Cardiac muscle cell (in vitro differentiated cells and primary cell): ENCODE measurements around the gene MADD. TPM values are rescaled to one million over a fixed set of nuclear protein-coding genes. Genes with fewer than 3 reads are reported as not detected.

Experiments
- DNase-seq, 2 donors: peaks; one replicate each; pipeline versions ENCODE4 v3.0.0 to v3.0.0-alpha.2; 2010 to 2017; ENCODE audit warnings: low read depth in 1 of 2, low spot score in 1 of 2
- H3K27ac ChIP-seq: fragments of 200-600 bp; sonication (generic); 2 replicates; pipeline ENCODE4 v1.5.1; 2016
- H3K27me3 ChIP-seq: fragments of 200-600 bp; sonication (generic); 2 replicates; pipeline ENCODE4 v1.6.0; 2016; ENCODE audit warnings: control low read depth
- H3K36me3 ChIP-seq: fragments of 200-600 bp; sonication (generic); 2 replicates; pipeline ENCODE4 v1.5.1; 2016; ENCODE audit warnings: control low read depth
- H3K4me1 ChIP-seq: fragments of 200-600 bp; sonication (generic); 2 replicates; pipeline ENCODE4 v1.8.1; 2017; ENCODE audit warnings: low read depth, mild to moderate bottlenecking, mixed run types
- H3K4me3 ChIP-seq: fragments of 200-600 bp; sonication (generic); 2 replicates; pipeline ENCODE4 v1.5.1; 2016; ENCODE audit warnings: mild to moderate bottlenecking
- H3K9me3 ChIP-seq: fragments of 200-600 bp; sonication (generic); 2 replicates; pipeline ENCODE4 v1.5.1; 2017; ENCODE audit warnings: low read depth, mild to moderate bottlenecking, control low read depth
- polyA plus RNA-seq: library from polyadenylated mRNA; unstranded; fragments of >200 nt; fragmentation: Nextera tagmentation; extraction: Ambion mirVana; gene quantifications from 2 replicates; pipeline ENCODE4 v1.2.1, GENCODE V29; 2016
- total RNA-seq: library from RNA; depleted of rRNA; stranded (reverse); fragments of >200 nt; gene quantifications from 2 replicates; pipeline ENCODE4 v1.2.3, GENCODE V29; 2016
- TF ChIP-seq, protein P1 (sequence below): IDR thresholded peaks from 2 replicates; pipeline ENCODE4 v1.5.1; 2012; ENCODE audit warnings: low read depth, mild to moderate bottlenecking, low read length

MADD gene
- total and polyA plus RNA-seq, 2 experiments from 2014 or later: 58.8 to 103 TPM

DNA sequence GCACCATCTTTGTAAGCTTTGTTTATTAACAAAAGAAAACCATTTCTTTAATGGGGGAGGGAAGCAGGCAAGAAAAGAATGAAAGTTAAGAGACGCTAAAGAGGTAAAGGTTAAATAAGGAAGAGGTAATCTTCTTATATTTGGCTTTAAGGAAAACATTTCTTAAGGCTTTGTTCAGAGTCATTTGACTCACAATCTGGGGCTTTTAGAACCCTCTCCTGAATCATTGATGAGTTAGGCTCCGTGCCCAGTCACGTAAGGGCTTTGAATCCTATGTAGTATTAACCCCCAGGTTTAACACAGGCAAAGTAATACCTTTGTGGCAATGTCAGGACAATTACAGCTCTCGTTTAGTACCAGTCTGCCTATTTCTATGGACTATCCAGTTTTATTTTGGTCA lies 26.1 kb downstream of the MADD start:
- Histone ChIP-seq H3K36me3 (peaks cover 58% of the 10 kb centered on the region), H3K9me3 (no peaks in the 10 kb centered on the region), H3K27me3 (no peaks in the 10 kb centered on the region), H3K4me1 (no peaks in the 10 kb centered on the region), H3K27ac (no peak overlapping the region), H3K4me3 (no peak overlapping the region)
- DNase-seq: no peak
- TF ChIP-seq, protein P1, sequence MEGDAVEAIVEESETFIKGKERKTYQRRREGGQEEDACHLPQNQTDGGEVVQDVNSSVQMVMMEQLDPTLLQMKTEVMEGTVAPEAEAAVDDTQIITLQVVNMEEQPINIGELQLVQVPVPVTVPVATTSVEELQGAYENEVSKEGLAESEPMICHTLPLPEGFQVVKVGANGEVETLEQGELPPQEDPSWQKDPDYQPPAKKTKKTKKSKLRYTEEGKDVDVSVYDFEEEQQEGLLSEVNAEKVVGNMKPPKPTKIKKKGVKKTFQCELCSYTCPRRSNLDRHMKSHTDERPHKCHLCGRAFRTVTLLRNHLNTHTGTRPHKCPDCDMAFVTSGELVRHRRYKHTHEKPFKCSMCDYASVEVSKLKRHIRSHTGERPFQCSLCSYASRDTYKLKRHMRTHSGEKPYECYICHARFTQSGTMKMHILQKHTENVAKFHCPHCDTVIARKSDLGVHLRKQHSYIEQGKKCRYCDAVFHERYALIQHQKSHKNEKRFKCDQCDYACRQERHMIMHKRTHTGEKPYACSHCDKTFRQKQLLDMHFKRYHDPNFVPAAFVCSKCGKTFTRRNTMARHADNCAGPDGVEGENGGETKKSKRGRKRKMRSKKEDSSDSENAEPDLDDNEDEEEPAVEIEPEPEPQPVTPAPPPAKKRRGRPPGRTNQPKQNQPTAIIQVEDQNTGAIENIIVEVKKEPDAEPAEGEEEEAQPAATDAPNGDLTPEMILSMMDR: no peak

DNA sequence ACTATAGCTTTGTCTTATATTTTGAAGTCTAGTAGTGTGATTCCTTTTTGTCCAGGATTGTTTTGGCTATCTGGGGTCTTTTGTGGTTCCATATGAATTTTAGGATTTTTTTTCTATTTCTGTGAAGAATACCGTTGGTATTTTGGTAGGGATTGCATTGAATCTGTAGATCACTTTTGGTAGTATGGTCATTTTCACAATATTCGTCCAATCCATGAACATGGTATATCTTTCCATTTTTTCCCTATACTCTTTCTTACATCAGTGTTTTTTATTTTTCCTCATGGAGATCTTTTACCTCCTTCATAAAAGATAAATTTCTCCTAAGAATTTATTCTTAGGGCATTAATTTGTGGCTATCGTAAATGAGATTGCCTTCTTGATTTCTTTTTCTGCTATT lies 29.1 kb downstream of the MADD start:
- Histone ChIP-seq H3K36me3 (peaks cover 48% of the 10 kb centered on the region), H3K27me3 (no peaks in the 10 kb centered on the region), H3K9me3 (no peaks in the 10 kb centered on the region), H3K4me3 (no peak overlapping the region), H3K27ac (no peak overlapping the region), H3K4me1 (no peaks in the 10 kb centered on the region)
- TF ChIP-seq, protein P1: no peak
- no peak for DNase-seq

DNA sequence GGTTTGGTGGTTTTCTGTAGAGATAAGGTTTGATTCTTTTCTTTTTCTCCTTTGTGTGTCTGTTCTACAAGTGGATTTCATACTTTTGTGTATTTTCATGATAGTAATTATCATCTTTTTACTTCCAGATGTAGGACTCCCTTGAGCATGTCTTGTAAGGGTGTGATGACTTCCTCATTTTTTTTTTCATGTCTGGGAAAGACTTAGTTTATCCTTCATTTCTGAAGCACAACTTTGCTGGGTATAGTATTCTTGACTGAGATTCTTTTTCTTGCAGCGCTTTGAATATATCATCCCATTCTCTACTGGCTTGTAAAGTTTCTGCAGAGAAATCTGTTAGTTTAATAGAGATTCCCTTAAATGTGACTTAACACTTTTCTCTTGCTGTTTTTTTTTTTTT lies 32.9 kb downstream of the MADD start:
- H3K9me3 ChIP-seq: no peaks in the 10 kb centered on the region
- no peaks in the 10 kb centered on the region for H3K27me3 ChIP-seq
- H3K27ac ChIP-seq: no peak overlapping the region
- DNase-seq: no peak
- H3K4me1 ChIP-seq: no peaks in the 10 kb centered on the region
- TF ChIP-seq, protein P1: no peak
- no peak overlapping the region for H3K4me3 ChIP-seq
- peaks cover 36% of the 10 kb centered on the region for H3K36me3 ChIP-seq

DNA sequence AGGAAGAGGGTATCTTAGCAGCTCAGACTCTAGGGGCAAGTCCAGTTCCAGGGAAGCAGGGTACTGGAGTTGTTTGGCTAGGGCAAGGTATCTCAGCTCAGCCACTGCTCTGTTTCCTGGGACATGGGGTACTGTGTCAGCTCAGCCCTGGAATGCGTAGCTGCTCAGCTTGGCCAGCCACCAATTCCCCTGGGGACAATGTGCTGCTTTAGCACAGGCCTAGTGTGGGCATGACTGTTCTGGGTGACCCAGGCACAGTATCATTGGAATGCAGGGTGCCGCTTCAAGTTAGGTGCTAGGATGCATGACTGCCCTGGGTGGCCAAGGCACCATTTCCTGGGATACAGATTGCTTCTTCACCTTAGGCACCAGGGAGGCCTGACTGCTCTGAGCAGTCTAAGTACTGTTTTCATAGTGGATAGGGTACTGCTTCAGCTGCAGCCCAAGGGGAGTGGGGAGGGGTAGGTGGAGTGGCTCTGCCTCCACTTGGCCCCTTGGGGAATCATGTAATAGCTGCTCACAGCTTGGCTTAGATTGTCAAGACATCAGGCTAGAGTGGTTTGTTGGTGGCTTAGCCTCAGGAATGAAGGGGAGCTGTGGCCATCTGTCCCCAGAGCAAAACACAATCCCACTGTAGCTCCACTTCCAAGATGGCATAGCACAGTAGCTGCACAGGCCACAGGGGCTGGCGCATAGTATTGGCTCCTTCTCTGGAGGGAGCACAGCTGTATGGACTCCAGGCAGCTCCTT lies 36.0 kb downstream of the MADD start:
- peaks cover 58% of the 10 kb centered on the region for H3K36me3 ChIP-seq
- DNase-seq: no peak
- no peaks in the 10 kb centered on the region for H3K27me3 ChIP-seq
- TF ChIP-seq, protein P1: no peak
- peak overlapping the region; percentile 22 for H3K27ac ChIP-seq
- no peaks in the 10 kb centered on the region for H3K4me1 ChIP-seq
- H3K9me3 ChIP-seq: no peaks in the 10 kb centered on the region
- H3K4me3 ChIP-seq: no peak overlapping the region

DNA sequence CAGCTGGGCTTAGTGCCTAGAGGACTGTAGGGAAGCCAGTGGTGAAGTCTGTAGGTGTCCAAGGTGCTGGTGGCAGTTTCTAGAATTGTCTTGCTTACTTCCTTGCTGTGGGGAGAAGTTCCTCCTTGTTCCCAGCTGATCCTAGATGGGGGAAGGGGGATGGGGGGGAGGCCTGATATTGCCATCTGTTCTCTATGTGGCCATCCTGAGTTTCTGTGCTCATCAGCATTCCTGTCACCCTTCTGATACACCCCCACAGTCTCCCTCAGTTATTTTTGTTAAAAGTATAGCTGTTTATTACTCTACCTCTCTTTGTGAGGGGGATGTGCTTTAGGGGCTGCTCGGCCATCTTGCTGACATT lies 36.5 kb downstream of the MADD start:
- no peaks in the 10 kb centered on the region for H3K9me3 ChIP-seq
- H3K27ac ChIP-seq: peak overlapping the region; percentile 22
- no peak overlapping the region for H3K4me3 ChIP-seq
- no peaks in the 10 kb centered on the region for H3K27me3 ChIP-seq
- H3K36me3 ChIP-seq: peaks cover 62% of the 10 kb centered on the region
- H3K4me1 ChIP-seq: no peaks in the 10 kb centered on the region
- TF ChIP-seq, protein P1: no peak
- DNase-seq: no peak
